ENCODE results near the gene CYTH2.

DNA sequence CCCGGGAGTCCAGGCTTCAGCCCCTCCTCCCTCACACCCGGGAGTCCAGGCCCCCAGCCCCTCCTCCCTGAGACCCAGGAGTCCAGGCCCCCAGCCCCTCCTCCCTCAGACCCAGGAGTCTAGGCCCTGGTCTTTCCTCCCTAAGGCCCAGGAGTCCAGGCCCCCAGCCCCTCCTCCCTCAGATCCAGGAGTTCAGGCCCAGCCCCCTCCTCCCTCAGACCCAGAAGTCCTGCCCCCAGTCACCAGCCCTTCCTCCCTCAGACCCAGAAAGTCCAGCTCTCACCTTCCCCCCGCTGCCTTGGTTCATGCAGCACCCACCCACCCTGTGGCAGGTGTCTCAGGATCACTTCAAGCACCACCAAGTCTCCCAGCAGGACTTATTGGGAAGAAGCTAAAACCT lies 14.1 kb downstream of the CYTH2 start:
- TF ChIP-seq TAF1 (IDR thresholded peaks at IDR 0.05; ENCODE audit: borderline replicate concordance, insufficient read depth, low read length) (no peak), POLR2AphosphoS5 (IDR thresholded peaks at IDR 0.05; ENCODE audit: low read depth, low read length) (no peak), SIN3A (IDR thresholded peaks at IDR 0.05; ENCODE audit: borderline replicate concordance, insufficient read depth, low read length) (no peak), FOXP2 (optimal IDR thresholded peaks at IDR 0.05; ENCODE audit: borderline replicate concordance, extremely low read depth, extremely low read length, insufficient read depth) (no peak)
- TF ChIP-seq, protein P1, sequence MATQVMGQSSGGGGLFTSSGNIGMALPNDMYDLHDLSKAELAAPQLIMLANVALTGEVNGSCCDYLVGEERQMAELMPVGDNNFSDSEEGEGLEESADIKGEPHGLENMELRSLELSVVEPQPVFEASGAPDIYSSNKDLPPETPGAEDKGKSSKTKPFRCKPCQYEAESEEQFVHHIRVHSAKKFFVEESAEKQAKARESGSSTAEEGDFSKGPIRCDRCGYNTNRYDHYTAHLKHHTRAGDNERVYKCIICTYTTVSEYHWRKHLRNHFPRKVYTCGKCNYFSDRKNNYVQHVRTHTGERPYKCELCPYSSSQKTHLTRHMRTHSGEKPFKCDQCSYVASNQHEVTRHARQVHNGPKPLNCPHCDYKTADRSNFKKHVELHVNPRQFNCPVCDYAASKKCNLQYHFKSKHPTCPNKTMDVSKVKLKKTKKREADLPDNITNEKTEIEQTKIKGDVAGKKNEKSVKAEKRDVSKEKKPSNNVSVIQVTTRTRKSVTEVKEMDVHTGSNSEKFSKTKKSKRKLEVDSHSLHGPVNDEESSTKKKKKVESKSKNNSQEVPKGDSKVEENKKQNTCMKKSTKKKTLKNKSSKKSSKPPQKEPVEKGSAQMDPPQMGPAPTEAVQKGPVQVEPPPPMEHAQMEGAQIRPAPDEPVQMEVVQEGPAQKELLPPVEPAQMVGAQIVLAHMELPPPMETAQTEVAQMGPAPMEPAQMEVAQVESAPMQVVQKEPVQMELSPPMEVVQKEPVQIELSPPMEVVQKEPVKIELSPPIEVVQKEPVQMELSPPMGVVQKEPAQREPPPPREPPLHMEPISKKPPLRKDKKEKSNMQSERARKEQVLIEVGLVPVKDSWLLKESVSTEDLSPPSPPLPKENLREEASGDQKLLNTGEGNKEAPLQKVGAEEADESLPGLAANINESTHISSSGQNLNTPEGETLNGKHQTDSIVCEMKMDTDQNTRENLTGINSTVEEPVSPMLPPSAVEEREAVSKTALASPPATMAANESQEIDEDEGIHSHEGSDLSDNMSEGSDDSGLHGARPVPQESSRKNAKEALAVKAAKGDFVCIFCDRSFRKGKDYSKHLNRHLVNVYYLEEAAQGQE (IDR thresholded peaks at IDR 0.05; ENCODE audit: insufficient read depth in 1 of 2, low read depth in 2 of 2, low read length in 2 of 2): no peak
